Neutrophil (primary cell): Measurements from ENCODE around the gene MTMR12.

Source experiments
- H3K27ac ChIP-seq: fragments of 200-600 bp; sonication (generic); 2 replicates; pipeline ENCODE4 v1.5.1; 2016; ENCODE audit warnings: mild to moderate bottlenecking, moderate library complexity
- H3K27me3 ChIP-seq: fragments of 200-600 bp; sonication (generic); 2 replicates; pipeline ENCODE4 v1.6.0; 2016; ENCODE audit warnings: mild to moderate bottlenecking
- H3K36me3 ChIP-seq: fragments of 200-600 bp; sonication (generic); 2 replicates; pipeline ENCODE4 v1.5.1; 2017
- H3K4me1 ChIP-seq, 2 experiments: fragments of 200-600 bp in 1 of 2; sonication (generic) in 1 of 2; 1 replicate in 1 of 2; 2 replicates in 1 of 2; pipeline versions ENCODE4 v1.5.1 to v1.6.1; 2013 to 2016; ENCODE audit warnings: low read depth in 1 of 2, low read length in 1 of 2, mild to moderate bottlenecking in 1 of 2, moderate library complexity in 1 of 2; ENCODE audit not compliant: control insufficient read depth in 1 of 2, insufficient read depth in 1 of 2
- H3K4me3 ChIP-seq, 2 experiments: fragments of 200-600 bp in 1 of 2; sonication (generic) in 1 of 2; 1 replicate in 1 of 2; 2 replicates in 1 of 2; pipeline ENCODE4 v1.5.1; 2013 to 2016; ENCODE audit warnings: low read depth in 1 of 2, low read length in 1 of 2, mild to moderate bottlenecking in 1 of 2, moderate library complexity in 1 of 2
- H3K9me3 ChIP-seq: fragments of 200-600 bp; sonication (generic); 2 replicates; pipeline ENCODE4 v1.5.1; 2016
- CTCF ChIP-seq: fragments of 200-600 bp; sonication (generic); IDR thresholded peaks from 2 replicates; pipeline ENCODE4 v1.5.1; 2016; ENCODE audit warnings: antibody characterized with exemption

MTMR12 gene

GRCh38 chr5:32311404-32312196 is 1.1 kb downstream of the MTMR12 start:
- Histone ChIP-seq H3K27me3 (peaks cover 42% of the 10 kb centered on the region), H3K4me1 (peaks cover 10 to 14% of the 10 kb centered on the region in 2 experiments), H3K27ac (peak overlapping the region; percentile 85), H3K9me3 (no peaks in the 10 kb centered on the region), H3K36me3 (no peaks in the 10 kb centered on the region), H3K4me3 (peak overlapping the region; percentile 59 to 72)
- TF ChIP-seq CTCF, result no peak

- Histone ChIP-seq H3K4me1 (peaks cover 10 to 14% of the 10 kb centered on the region in 2 experiments), H3K27ac (no peak overlapping the region), H3K9me3 (no peaks in the 10 kb centered on the region), H3K4me3 (no peak overlapping the region), H3K36me3 (no peaks in the 10 kb centered on the region), H3K27me3 (peaks cover 42% of the 10 kb centered on the region)
- no peak for TF ChIP-seq CTCF
Observed at GRCh38 chr5:32309761-32310160, 3.0 kb downstream of the MTMR12 start.

DNA sequence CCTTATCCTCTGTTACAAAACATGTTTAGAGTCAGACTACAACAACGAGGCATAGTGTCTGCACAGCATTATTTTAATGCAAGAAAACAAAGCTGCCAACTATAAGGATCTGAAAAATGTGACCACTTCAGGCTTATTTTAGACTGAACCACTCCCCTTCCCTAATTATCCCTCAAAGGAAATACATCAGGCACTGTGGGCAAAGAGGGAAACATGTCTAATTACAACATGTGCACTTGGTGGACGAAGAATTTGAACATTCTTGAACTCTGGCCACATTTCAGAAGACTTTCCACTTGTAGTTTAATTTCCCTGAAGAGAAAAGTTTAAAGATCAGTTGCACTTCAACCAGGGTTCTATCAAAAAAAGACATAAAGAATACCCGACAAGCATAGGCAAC is 3.8 kb downstream of the MTMR12 start:
- Histone ChIP-seq H3K36me3 (no peaks in the 10 kb centered on the region), H3K27me3 (peaks cover 42% of the 10 kb centered on the region), H3K9me3 (no peaks in the 10 kb centered on the region), H3K27ac (no peak overlapping the region), H3K4me3 (no peak overlapping the region), H3K4me1 (peaks cover 10 to 14% of the 10 kb centered on the region in 2 experiments)
- TF ChIP-seq CTCF, result no peak

- Histone ChIP-seq H3K27me3 (peaks cover 42% of the 10 kb centered on the region), H3K4me1 (peaks cover 10% of the 10 kb centered on the region in 2 experiments), H3K36me3 (no peaks in the 10 kb centered on the region), H3K27ac (no peak overlapping the region), H3K4me3 (no peak overlapping the region), H3K9me3 (no peaks in the 10 kb centered on the region)
- TF ChIP-seq CTCF, result no peak
Observed at GRCh38 chr5:32307769-32308194, 5.0 kb downstream of the MTMR12 start.

- Histone ChIP-seq H3K27ac (no peak overlapping the region), H3K4me1 (no peaks in the 10 kb centered on the region), H3K27me3 (peaks cover 11% of the 10 kb centered on the region), H3K4me3 (no peak overlapping the region), H3K36me3 (no peaks in the 10 kb centered on the region), H3K9me3 (no peaks in the 10 kb centered on the region)
- no peak for TF ChIP-seq CTCF
Observed at GRCh38 chr5:32304622-32305021, 8.1 kb downstream of the MTMR12 start.
